Tibial nerve (tissue), 4 donors: Measurements from ENCODE around the gene NELL1. TPM values are rescaled to one million over a fixed set of nuclear protein-coding genes. Genes with fewer than 3 reads are reported as not detected.

Source experiments
- DNase-seq, 2 donors: peaks; one replicate each; pipeline ENCODE4 v3.0.0-alpha.2; 2019; ENCODE audit warnings: low spot score in 2 of 2
- H3K27ac ChIP-seq, 4 donors: fragments of 200-600 bp; sonication (generic) in 3 of 4; one replicate each; pipeline ENCODE4 v1.5.1; 2017 to 2019; ENCODE audit warnings: mild to moderate bottlenecking in 1 of 4
- H3K27me3 ChIP-seq, 2 donors: fragments of 200-600 bp; sonication (generic) in 1 of 2; one replicate each; pipeline versions ENCODE4 v1.5.1 to v1.6.0; 2017 to 2019
- H3K36me3 ChIP-seq, 3 donors: fragments of 200-600 bp; sonication (generic); one replicate each; pipeline ENCODE4 v1.5.1; 2018 to 2019
- H3K4me1 ChIP-seq, 4 donors: fragments of 200-600 bp; sonication (generic) in 3 of 4; one replicate each; pipeline ENCODE4 v1.5.1; 2017 to 2019
- H3K4me3 ChIP-seq, 4 donors: fragments of 200-600 bp; sonication (generic) in 3 of 4; one replicate each; pipeline ENCODE4 v1.5.1; 2017 to 2019; ENCODE audit warnings: mild to moderate bottlenecking in 1 of 4, moderate library complexity in 1 of 4
- H3K9me3 ChIP-seq, 4 donors: fragments of 200-600 bp; sonication (generic) in 3 of 4; one replicate each; pipeline ENCODE4 v1.5.1; 2017 to 2019
- CTCF ChIP-seq, 5 experiments: fragments of 200-600 bp in 3 of 5; fragments of 450-650 bp in 2 of 5; sonication (generic) in 3 of 5; IDR thresholded peaks; one replicate each; pipeline ENCODE4 v1.5.1; 2016 to 2019; ENCODE audit warnings: antibody characterized with exemption in 5 of 5, mild to moderate bottlenecking in 3 of 5, moderate library complexity in 2 of 5
- EP300 ChIP-seq, 2 donors: sonication (generic); formaldehyde crosslinking; IDR thresholded peaks; one replicate each; pipeline ENCODE4 v1.6.1; 2017; ENCODE audit warnings: antibody characterized with exemption in 2 of 2, mild to moderate bottlenecking in 1 of 2
- POLR2A ChIP-seq, 2 donors: fragments of 450-650 bp; IDR thresholded peaks; one replicate each; pipeline ENCODE4 v1.6.1; 2017; ENCODE audit warnings: antibody characterized with exemption in 2 of 2, mild to moderate bottlenecking in 2 of 2, moderate library complexity in 2 of 2
- WGBS, 2 donors: methylation state at CpG; one replicate each; pipeline ENCODE4 v1.1.5; 2018; 5-methylcytosine and 5-hydroxymethylcytosine counted together
- total RNA-seq, 4 donors: library from RNA; depleted of rRNA; stranded (reverse); fragments of >200 nt; gene quantifications; one replicate each; pipeline ENCODE4 v1.1.0, GENCODE V29; 2016

The NELL1 gene
- not detected for total RNA-seq

GRCh38 chr11:20668844-20669819 is at the start of gene NELL1:
TSS of gene NELL1 (plus strand) at chr11:20669586.
- no peak for DNase-seq
- no peak for TF ChIP-seq POLR2A (IDR thresholded peaks at IDR 0.05)
- no peak for TF ChIP-seq EP300 (IDR thresholded peaks at IDR 0.05)
- TF ChIP-seq CTCF (IDR thresholded peaks at IDR 0.05), result no peak
- Histone ChIP-seq H3K27ac (no peak within 1 kb of the TSS), H3K4me1 (peaks cover 0 to 26% (median 0%) of the 10 kb centered on the region in 4 donors), H3K36me3 (no peaks in the 10 kb centered on the region), H3K9me3 (peaks cover 0 to 5% (median 0%) of the 10 kb centered on the region in 4 donors), H3K4me3 (peak within 1 kb of the TSS in 1 of 4 donors; percentile 8), H3K27me3 (peaks cover 0 to 57% of the 10 kb centered on the region in 2 donors)
- 0 to 2% methylated on average over 40 to 55 of the region's 93 CpGs for WGBS, 2 donors

- Histone ChIP-seq H3K27me3 (peaks cover 0 to 1% of the 10 kb centered on the region in 2 donors), H3K36me3 (no peaks in the 10 kb centered on the region), H3K27ac (no peak overlapping the region), H3K9me3 (no peaks in the 10 kb centered on the region), H3K4me3 (no peak overlapping the region), H3K4me1 (no peaks in the 10 kb centered on the region)
- TF ChIP-seq EP300 (IDR thresholded peaks at IDR 0.05) (no peak), CTCF (IDR thresholded peaks at IDR 0.05) (no peak), POLR2A (IDR thresholded peaks at IDR 0.05) (no peak)
- no peak for DNase-seq
- 65 to 80% methylated on average over 2 of the region's 2 CpGs for whole genome bisulfite sequencing, 2 donors
These were observed 48.4 kb upstream of the NELL1 start for GRCh38 chr11:20620988-20621387.

DNA sequence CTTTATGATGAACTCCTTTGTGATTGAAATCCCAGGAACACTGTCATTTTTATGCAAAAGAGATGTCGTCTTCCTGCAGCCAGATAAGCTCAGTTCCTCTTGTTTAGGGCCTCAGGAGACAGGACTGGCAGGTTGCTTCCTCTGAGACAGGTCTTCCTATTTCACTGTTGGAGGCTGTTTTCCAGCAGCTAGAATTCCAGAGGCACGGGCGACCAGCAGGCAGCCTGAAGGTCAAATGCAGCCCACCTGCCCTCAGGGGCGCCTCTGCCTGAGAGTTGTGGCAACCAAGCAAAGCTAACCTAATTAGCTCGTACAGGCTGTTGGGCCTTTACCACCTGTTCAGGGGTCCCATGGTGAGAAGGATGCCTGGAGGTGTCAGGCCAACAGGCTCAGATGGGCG is 47.7 kb upstream of the NELL1 start:
- TF ChIP-seq CTCF (IDR thresholded peaks at IDR 0.05) (no peak), EP300 (IDR thresholded peaks at IDR 0.05) (no peak), POLR2A (IDR thresholded peaks at IDR 0.05) (no peak)
- H3K36me3 ChIP-seq, result no peaks in the 10 kb centered on the region
- H3K27me3 ChIP-seq, result no peaks in the 10 kb centered on the region
- H3K4me1 ChIP-seq, result no peaks in the 10 kb centered on the region
- WGBS, 2 donors, result 14 to 26% methylated on average over 6 of the region's 6 CpGs
- no peak overlapping the region for H3K4me3 ChIP-seq
- no peaks in the 10 kb centered on the region for H3K9me3 ChIP-seq
- H3K27ac ChIP-seq, result no peak overlapping the region
- no peak for DNase-seq

GRCh38 chr11:20623252-20623651 is 46.1 kb upstream of the NELL1 start:
- Histone ChIP-seq H3K27me3 (no peaks in the 10 kb centered on the region), H3K9me3 (no peaks in the 10 kb centered on the region), H3K27ac (no peak overlapping the region), H3K4me3 (no peak overlapping the region), H3K4me1 (no peaks in the 10 kb centered on the region), H3K36me3 (no peaks in the 10 kb centered on the region)
- no peak for TF ChIP-seq EP300 (IDR thresholded peaks at IDR 0.05)
- no peak for TF ChIP-seq CTCF (IDR thresholded peaks at IDR 0.05)
- no peak for TF ChIP-seq POLR2A (IDR thresholded peaks at IDR 0.05)
- 41 to 48% methylated on average over 4 of the region's 4 CpGs for WGBS, 2 donors
- no peak for DNase-seq

GRCh38 chr11:20626279-20626678 is 43.1 kb upstream of the NELL1 start:
- H3K27ac ChIP-seq, result no peak overlapping the region
- no peak for TF ChIP-seq POLR2A (IDR thresholded peaks at IDR 0.05)
- TF ChIP-seq EP300 (IDR thresholded peaks at IDR 0.05), result no peak
- TF ChIP-seq CTCF (IDR thresholded peaks at IDR 0.05), result no peak

More at GRCh38 chr11:20626279-20626678, 43.1 kb upstream of the NELL1 start:
- Histone ChIP-seq H3K27me3 (no peaks in the 10 kb centered on the region), H3K36me3 (no peaks in the 10 kb centered on the region), H3K4me3 (no peak overlapping the region), H3K4me1 (no peaks in the 10 kb centered on the region), H3K9me3 (peaks cover 0 to 4% (median 0%) of the 10 kb centered on the region in 4 donors)
- 70 to 77% methylated on average over 4 of the region's 4 CpGs for WGBS, 2 donors
- DNase-seq, result no peak
